ENCODE results near the gene FAM13A. TPM values are rescaled to one million over a fixed set of nuclear protein-coding genes. Genes with fewer than 3 reads are reported as not detected.

FAM13A gene
- total RNA-seq, 1 donor from 2014 or later: 16.7 TPM

GRCh38 chr4:88793475-88793874 lies 263.5 kb downstream of the FAM13A start:
- no peaks in the 10 kb centered on the region for H3K27me3 Mint-ChIP-seq (ENCODE audit: unreplicated experiment)
- DNase-seq (ENCODE audit: low spot score): no peak
- H3K4me1 Mint-ChIP-seq (ENCODE audit: unreplicated experiment): no peaks in the 10 kb centered on the region
- no peak overlapping the region for H3K4me3 Mint-ChIP-seq (ENCODE audit: unreplicated experiment)
- no peaks in the 10 kb centered on the region for H3K9me3 Mint-ChIP-seq (ENCODE audit: unreplicated experiment)
- TF ChIP-seq, protein P1, sequence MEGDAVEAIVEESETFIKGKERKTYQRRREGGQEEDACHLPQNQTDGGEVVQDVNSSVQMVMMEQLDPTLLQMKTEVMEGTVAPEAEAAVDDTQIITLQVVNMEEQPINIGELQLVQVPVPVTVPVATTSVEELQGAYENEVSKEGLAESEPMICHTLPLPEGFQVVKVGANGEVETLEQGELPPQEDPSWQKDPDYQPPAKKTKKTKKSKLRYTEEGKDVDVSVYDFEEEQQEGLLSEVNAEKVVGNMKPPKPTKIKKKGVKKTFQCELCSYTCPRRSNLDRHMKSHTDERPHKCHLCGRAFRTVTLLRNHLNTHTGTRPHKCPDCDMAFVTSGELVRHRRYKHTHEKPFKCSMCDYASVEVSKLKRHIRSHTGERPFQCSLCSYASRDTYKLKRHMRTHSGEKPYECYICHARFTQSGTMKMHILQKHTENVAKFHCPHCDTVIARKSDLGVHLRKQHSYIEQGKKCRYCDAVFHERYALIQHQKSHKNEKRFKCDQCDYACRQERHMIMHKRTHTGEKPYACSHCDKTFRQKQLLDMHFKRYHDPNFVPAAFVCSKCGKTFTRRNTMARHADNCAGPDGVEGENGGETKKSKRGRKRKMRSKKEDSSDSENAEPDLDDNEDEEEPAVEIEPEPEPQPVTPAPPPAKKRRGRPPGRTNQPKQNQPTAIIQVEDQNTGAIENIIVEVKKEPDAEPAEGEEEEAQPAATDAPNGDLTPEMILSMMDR (IDR thresholded peaks at IDR 0.05; ENCODE audit: unreplicated experiment): no peak
- no peaks in the 10 kb centered on the region for H3K36me3 Mint-ChIP-seq (ENCODE audit: low read depth, unreplicated experiment)
- H3K27ac Mint-ChIP-seq (ENCODE audit: unreplicated experiment): no peak overlapping the region

DNA sequence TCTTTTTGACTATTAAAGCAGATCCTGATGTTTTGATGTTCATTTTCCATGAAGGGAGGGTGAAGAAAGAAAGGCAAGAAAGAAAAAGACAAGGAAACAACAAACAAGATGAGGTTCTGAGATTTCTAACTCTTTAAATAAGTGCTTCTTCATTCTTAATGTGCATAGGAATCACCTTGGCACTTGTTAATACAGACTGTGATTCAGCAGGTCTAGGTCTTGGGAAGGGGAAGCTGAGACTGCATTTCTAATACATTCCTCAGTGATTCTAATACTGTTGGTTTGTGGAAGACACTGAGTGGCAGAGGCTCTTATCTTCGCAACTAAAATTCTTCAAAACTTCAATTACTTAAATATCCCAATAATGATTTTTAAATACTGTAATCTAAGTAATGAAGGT lies 264.2 kb downstream of the FAM13A start:
- Mint-ChIP-seq H3K4me1 (ENCODE audit: unreplicated experiment) (no peaks in the 10 kb centered on the region), H3K27me3 (ENCODE audit: unreplicated experiment) (no peaks in the 10 kb centered on the region), H3K4me3 (ENCODE audit: unreplicated experiment) (no peak overlapping the region), H3K27ac (ENCODE audit: unreplicated experiment) (no peak overlapping the region), H3K9me3 (ENCODE audit: unreplicated experiment) (no peaks in the 10 kb centered on the region), H3K36me3 (ENCODE audit: low read depth, unreplicated experiment) (no peaks in the 10 kb centered on the region)
- no peak for DNase-seq (ENCODE audit: low spot score)
- TF ChIP-seq, protein P1 (IDR thresholded peaks at IDR 0.05; ENCODE audit: unreplicated experiment): no peak

- Mint-ChIP-seq H3K27ac (ENCODE audit: unreplicated experiment) (peak overlapping the region; percentile 22), H3K4me1 (ENCODE audit: unreplicated experiment) (no peaks in the 10 kb centered on the region), H3K9me3 (ENCODE audit: unreplicated experiment) (no peaks in the 10 kb centered on the region), H3K4me3 (ENCODE audit: unreplicated experiment) (no peak overlapping the region), H3K27me3 (ENCODE audit: unreplicated experiment) (no peaks in the 10 kb centered on the region), H3K36me3 (ENCODE audit: low read depth, unreplicated experiment) (no peaks in the 10 kb centered on the region)
- no peak for DNase-seq (ENCODE audit: low spot score)
- TF ChIP-seq, protein P1 (IDR thresholded peaks at IDR 0.05; ENCODE audit: unreplicated experiment): no peak
These were observed 264.7 kb downstream of the FAM13A start for GRCh38 chr4:88792268-88792781.

GRCh38 chr4:88791274-88791673 lies 265.7 kb downstream of the FAM13A start:
- H3K27ac Mint-ChIP-seq (ENCODE audit: unreplicated experiment): no peak overlapping the region
- H3K27me3 Mint-ChIP-seq (ENCODE audit: unreplicated experiment): no peaks in the 10 kb centered on the region
- H3K4me3 Mint-ChIP-seq (ENCODE audit: unreplicated experiment): no peak overlapping the region
- no peaks in the 10 kb centered on the region for H3K9me3 Mint-ChIP-seq (ENCODE audit: unreplicated experiment)
- no peaks in the 10 kb centered on the region for H3K36me3 Mint-ChIP-seq (ENCODE audit: low read depth, unreplicated experiment)
- H3K4me1 Mint-ChIP-seq (ENCODE audit: unreplicated experiment): no peaks in the 10 kb centered on the region
- TF ChIP-seq, protein P1 (IDR thresholded peaks at IDR 0.05; ENCODE audit: unreplicated experiment): no peak
- no peak for DNase-seq (ENCODE audit: low spot score)

GRCh38 chr4:88788895-88789294 lies 268.1 kb downstream of the FAM13A start:
- H3K9me3 Mint-ChIP-seq (ENCODE audit: unreplicated experiment): no peaks in the 10 kb centered on the region
- no peak overlapping the region for H3K27ac Mint-ChIP-seq (ENCODE audit: unreplicated experiment)
- peaks cover 7% of the 10 kb centered on the region for H3K36me3 Mint-ChIP-seq (ENCODE audit: low read depth, unreplicated experiment)
- H3K4me3 Mint-ChIP-seq (ENCODE audit: unreplicated experiment): no peak overlapping the region
- DNase-seq (ENCODE audit: low spot score): no peak
- TF ChIP-seq, protein P1 (IDR thresholded peaks at IDR 0.05; ENCODE audit: unreplicated experiment): no peak
- H3K27me3 Mint-ChIP-seq (ENCODE audit: unreplicated experiment): peaks cover 2% of the 10 kb centered on the region
- H3K4me1 Mint-ChIP-seq (ENCODE audit: unreplicated experiment): no peaks in the 10 kb centered on the region

Measured in endothelial cell (in vitro differentiated cells).